Hypothalamus (tissue), 51 donors: ENCODE data around the gene RAPH1.
"Not testable (repeated sequence)": the region's sequence is repeated elsewhere in the genome, so short reads cannot be mapped to it uniquely, and the experiment has no call there.

ENCODE experiments used
- DNase-seq, 51 donors: peaks; one replicate each; lab custom pipeline; 2025; lab: John Stamatoyannopoulos, UW

Gene RAPH1

GRCh38 chr2:203372706-203373105 is 162.4 kb downstream of the RAPH1 start:
- not testable (repeated sequence) for DNase-seq

GRCh38 chr2:203366639-203367466 is 168.2 kb downstream of the RAPH1 start:
- no peak for DNase-seq

- DNase-seq: peak in 1 of 51 donors; percentile 8
Observed at GRCh38 chr2:203361922-203362321, 173.2 kb downstream of the RAPH1 start.

- no peak for DNase-seq
Observed at GRCh38 chr2:203361495-203361894, 173.6 kb downstream of the RAPH1 start.

GRCh38 chr2:203360833-203361430 is 174.2 kb downstream of the RAPH1 start:
- no peak for DNase-seq

GRCh38 chr2:203359450-203359849 is 175.7 kb downstream of the RAPH1 start:
- no peak for DNase-seq

- no peak for DNase-seq
Observed at GRCh38 chr2:203354966-203355365, 180.1 kb downstream of the RAPH1 start.

GRCh38 chr2:203352604-203353255 is 182.4 kb downstream of the RAPH1 start:
- no peak for DNase-seq

GRCh38 chr2:203347375-203347774 is 187.7 kb downstream of the RAPH1 start:
- DNase-seq: no peak

GRCh38 chr2:203346612-203347011 is 188.5 kb downstream of the RAPH1 start:
- DNase-seq: no peak

- no peak for DNase-seq
Observed at GRCh38 chr2:203344667-203345066, 190.4 kb downstream of the RAPH1 start.
